GM12864 (cell line): Measurements from ENCODE around the gene ATF6.

Source experiments
- DNase-seq: peaks from one replicate; pipeline ENCODE4 v3.0.0-alpha.2; 2011; ENCODE audit warnings: low read depth
- H3K4me3 ChIP-seq: 2 replicates; pipeline ENCODE4 v1.5.1; 2011; ENCODE audit warnings: mild to moderate bottlenecking, low read depth, low read length, control low read depth
- TF ChIP-seq, protein P1 (sequence below): IDR thresholded peaks from 2 replicates; pipeline ENCODE4 v1.5.1; 2011; ENCODE audit warnings: low read depth, mild to moderate bottlenecking, moderate library complexity, low read length, control low read depth, inconsistent platforms; ENCODE audit errors: missing control alignments

Gene ATF6

DNA sequence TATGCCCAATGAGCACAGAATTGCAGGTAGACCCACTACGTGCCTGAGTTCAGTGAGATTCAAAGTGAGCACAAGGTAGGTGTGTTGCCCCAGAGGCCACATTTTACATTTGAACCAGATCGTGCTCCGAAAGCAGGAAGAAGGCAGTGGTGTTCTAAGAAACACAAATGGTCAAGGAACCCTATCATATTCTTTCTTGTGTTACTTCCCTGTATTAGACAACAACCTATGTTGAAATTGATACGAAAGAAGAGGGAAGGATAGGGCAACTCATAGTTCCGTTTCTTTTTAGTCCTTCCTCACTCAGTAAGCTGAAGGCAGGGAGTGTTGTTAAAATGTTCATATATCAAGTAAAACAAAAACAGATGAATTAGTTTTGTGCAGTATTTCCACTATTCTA, 223.7 kb downstream of the ATF6 start:
- TF ChIP-seq, protein P1, sequence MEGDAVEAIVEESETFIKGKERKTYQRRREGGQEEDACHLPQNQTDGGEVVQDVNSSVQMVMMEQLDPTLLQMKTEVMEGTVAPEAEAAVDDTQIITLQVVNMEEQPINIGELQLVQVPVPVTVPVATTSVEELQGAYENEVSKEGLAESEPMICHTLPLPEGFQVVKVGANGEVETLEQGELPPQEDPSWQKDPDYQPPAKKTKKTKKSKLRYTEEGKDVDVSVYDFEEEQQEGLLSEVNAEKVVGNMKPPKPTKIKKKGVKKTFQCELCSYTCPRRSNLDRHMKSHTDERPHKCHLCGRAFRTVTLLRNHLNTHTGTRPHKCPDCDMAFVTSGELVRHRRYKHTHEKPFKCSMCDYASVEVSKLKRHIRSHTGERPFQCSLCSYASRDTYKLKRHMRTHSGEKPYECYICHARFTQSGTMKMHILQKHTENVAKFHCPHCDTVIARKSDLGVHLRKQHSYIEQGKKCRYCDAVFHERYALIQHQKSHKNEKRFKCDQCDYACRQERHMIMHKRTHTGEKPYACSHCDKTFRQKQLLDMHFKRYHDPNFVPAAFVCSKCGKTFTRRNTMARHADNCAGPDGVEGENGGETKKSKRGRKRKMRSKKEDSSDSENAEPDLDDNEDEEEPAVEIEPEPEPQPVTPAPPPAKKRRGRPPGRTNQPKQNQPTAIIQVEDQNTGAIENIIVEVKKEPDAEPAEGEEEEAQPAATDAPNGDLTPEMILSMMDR = no peak
- no peak for DNase-seq
- no peak overlapping the region for H3K4me3 ChIP-seq

DNA sequence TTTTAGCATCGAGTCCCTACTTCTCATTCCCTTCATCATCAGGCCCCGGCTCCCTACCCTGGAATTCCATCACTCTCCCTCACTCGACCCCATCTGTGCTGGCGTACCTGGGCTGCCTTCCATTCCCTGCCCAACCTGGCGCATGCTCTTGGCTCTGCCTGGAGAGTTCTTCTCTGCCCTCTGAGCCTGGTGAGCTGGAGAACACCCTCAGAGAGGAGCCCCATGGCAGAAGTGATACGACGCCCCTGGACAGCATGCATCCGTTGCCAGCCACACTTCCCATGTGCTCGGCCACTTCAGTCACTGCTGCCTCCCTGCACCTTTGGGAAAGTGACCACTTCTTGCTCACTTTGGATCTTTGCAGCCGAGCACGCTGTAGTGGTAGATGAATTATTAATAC, 227.5 kb downstream of the ATF6 start:
- no peak overlapping the region for H3K4me3 ChIP-seq
- TF ChIP-seq, protein P1 = no peak
- no peak for DNase-seq

DNA sequence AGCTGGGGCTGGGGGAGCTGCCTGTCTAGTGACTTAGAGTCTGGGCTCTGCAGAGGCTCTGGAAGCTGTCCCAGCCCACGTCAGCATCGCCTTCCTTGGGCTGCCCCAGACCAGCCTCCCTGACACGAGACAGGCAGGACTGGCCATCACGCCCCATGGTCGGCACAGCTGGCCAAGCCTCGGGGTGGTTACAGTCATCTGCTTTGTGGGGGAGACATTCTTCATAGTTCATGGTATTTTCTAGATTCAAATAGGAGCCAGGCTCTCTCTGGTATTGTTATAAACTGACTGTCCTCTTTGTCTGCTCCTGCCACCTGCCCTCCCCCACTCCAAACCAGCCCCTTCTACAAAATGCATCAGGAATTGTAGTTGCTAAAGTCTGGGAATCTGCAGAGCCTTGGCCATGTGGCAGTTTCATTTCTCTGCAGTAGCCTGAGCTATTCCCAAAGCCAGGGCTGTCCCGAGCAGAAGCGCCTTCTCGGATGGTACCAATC, 228.1 kb downstream of the ATF6 start:
- no peak overlapping the region for H3K4me3 ChIP-seq
- TF ChIP-seq, protein P1 = no peak
- no peak for DNase-seq

DNA sequence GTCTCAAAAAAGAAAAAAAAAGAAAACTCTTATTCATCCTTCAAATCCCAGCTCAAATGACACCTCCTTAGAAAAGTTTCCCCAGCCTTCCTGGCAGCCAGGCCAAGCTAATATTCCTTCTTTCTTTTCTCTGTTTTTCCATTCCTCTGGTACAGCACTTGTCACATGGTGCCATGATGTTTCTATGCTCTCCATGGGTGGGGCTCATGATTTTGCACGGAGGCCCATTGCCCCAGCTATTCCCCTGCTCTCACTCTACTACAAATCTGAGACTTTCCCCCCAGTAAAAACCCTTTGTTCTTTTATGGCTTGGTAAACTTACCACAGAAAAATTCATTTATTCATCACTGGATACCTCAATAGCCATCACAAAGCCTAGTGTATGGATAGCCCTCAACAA, 231.0 kb downstream of the ATF6 start:
- no peak overlapping the region for H3K4me3 ChIP-seq
- DNase-seq = no peak
- TF ChIP-seq, protein P1 = no peak

DNA sequence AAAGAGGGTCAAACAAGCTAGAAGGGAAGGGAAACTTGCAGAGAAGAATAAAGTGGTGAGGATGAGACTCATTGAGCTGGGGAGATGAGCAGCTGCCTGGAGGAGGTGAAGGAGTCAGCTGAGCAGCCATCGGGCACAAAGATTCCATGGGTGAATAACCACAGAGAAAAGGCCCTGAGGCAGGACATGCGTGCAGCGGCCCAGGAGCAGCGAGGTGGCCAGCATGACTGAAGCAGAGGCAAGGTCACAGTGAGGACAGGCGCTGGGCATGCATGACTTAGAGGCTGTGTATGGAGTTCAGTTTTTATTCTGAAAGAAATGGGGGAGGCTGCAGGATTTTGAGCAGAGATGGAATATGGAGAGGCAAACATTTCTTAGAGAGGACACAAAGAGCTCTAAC, 232.7 kb downstream of the ATF6 start:
- DNase-seq = no peak
- TF ChIP-seq, protein P1 = no peak
- no peak overlapping the region for H3K4me3 ChIP-seq

DNA sequence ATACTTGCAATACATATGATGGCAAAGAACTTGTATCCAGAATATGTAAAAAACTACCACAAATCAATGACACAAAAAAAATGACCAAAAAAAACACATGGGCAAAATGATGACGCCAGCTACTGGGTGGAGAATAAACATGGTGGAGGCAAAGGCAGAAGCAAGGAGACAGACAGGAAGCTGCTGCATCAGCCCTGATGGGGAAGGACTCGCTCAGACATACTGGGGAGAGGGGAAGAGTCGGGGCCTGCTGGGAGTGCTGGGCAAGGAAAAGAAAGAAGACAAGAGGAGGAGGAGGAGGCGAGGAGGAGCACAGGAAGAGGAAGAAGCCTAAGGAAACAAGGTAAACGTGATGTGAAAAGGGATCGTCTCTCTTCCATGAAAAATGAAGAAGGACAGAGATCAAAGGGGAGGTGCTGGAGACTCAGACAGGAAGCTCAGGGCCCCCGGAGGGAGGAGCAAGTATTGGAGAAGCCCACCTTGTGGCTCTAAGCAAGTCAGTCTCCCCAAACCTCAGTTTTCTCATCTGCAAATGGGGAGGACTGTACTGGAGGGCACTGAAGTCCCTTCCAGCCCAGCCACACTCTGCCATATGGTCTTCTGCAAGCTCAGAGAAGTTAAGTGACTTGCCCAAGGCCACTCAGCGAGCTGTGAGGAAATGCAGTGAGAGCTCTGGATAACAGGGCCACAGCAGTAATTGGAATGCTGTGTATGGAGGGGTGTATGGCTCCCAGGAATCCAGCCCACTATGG, 233.4 kb downstream of the ATF6 start:
- TF ChIP-seq, protein P1 = no peak

DNA sequence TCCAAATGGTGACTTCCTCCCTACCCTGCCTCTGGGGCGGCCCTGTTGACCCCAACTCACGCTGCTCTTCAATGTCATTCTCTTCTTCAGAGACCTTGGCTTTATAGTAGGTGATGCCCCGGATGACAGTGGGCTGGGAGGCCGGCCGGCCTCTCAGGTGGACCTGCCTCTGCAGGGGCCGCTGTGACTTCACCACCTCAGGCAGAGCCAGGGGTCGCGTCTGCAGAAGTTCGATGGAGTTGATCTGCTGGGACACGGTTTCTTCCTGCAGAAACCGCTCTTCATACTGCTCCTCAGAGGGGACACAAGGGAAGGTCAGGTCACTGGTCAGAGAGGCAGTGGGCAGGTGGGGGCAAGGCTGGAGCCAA, 233.9 kb downstream of the ATF6 start:
- H3K4me3 ChIP-seq = no peak overlapping the region
- TF ChIP-seq, protein P1 = no peak
- DNase-seq = no peak

More for the DNA sequence above, 233.4 kb downstream of the ATF6 start:
- no peak overlapping the region for H3K4me3 ChIP-seq
- DNase-seq = no peak
